Type B pancreatic cell (in vitro differentiated cells): ENCODE results near the gene CHMP3. TPM values are rescaled to one million over a fixed set of nuclear protein-coding genes. Genes with fewer than 3 reads are reported as not detected.

Experiments
- DNase-seq: peaks from one replicate; pipeline ENCODE4 v3.0.0; 2021; ENCODE audit warnings: mixed read lengths; ENCODE audit not compliant: unreplicated experiment; ENCODE audit errors: extremely low spot score
- H3K27ac Mint-ChIP-seq: 2 replicates; pipeline ENCODE4 v1.8.0; 2021; ENCODE audit warnings: mild to moderate bottlenecking, mixed read lengths
- H3K27me3 Mint-ChIP-seq: 2 replicates; pipeline ENCODE4 v1.8.0; 2021; ENCODE audit warnings: mixed read lengths
- H3K36me3 Mint-ChIP-seq: 2 replicates; pipeline ENCODE4 v1.8.0; 2021; ENCODE audit warnings: mixed read lengths
- H3K4me1 Mint-ChIP-seq: one replicate; pipeline ENCODE4 v1.8.0; 2021; ENCODE audit warnings: mixed read lengths; ENCODE audit not compliant: unreplicated experiment
- H3K4me3 Mint-ChIP-seq: 2 replicates; pipeline ENCODE4 v1.8.0; 2021; ENCODE audit warnings: mild to moderate bottlenecking, mixed read lengths
- H3K9me3 Mint-ChIP-seq: 2 replicates; pipeline ENCODE4 v1.8.0; 2021; ENCODE audit warnings: mixed read lengths
- total RNA-seq: library from RNA; stranded (reverse); gene quantifications from 2 replicates; pipeline ENCODE4 v1.2.1, GENCODE V29; 2021; ENCODE audit warnings: low replicate concordance
- TF ChIP-seq, protein P1 (sequence below): fragments of 200-600 bp; sonication (generic); conservative IDR thresholded peaks from 2 replicates; pipeline ENCODE4 v1.5.0; 2021; ENCODE audit warnings: antibody characterized with exemption, mild to moderate bottlenecking

Gene CHMP3
- total RNA-seq, 1 donor from 2014 or later, result 76.4 TPM

DNA sequence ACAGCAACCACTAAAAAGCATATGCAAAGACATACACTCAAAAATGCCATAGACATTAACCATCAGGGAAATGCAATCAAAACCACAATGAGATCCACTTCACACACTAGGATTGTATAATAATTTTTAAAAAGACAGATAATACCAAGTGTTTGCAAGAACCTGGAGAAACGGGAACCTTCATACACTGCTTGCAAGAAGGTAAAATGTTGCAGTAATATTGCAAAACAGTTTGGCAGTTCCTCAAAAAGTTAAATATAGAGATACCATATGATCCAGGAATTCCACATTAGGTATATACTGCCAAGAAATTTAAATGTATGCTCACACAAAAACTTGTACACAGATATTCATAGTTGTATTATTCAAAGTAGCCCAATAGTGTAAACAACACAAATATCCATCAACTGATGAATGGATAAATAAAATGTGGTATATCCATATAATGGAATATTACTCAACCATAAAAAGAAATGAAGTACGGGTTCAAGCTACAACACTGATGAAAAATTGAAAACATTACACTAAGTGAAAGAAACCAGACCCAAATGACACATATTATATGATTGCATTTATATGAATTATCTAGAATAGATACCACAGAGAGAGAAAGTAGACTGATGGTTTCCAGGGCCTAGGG lies 14.7 kb upstream of the CHMP3 start:
- TF ChIP-seq, protein P1, sequence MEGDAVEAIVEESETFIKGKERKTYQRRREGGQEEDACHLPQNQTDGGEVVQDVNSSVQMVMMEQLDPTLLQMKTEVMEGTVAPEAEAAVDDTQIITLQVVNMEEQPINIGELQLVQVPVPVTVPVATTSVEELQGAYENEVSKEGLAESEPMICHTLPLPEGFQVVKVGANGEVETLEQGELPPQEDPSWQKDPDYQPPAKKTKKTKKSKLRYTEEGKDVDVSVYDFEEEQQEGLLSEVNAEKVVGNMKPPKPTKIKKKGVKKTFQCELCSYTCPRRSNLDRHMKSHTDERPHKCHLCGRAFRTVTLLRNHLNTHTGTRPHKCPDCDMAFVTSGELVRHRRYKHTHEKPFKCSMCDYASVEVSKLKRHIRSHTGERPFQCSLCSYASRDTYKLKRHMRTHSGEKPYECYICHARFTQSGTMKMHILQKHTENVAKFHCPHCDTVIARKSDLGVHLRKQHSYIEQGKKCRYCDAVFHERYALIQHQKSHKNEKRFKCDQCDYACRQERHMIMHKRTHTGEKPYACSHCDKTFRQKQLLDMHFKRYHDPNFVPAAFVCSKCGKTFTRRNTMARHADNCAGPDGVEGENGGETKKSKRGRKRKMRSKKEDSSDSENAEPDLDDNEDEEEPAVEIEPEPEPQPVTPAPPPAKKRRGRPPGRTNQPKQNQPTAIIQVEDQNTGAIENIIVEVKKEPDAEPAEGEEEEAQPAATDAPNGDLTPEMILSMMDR, result no peak
- Mint-ChIP-seq H3K27me3 (peaks cover 8% of the 10 kb centered on the region), H3K4me1 (no peaks in the 10 kb centered on the region), H3K4me3 (no peak overlapping the region), H3K36me3 (no peaks in the 10 kb centered on the region), H3K27ac (no peak overlapping the region), H3K9me3 (no peaks in the 10 kb centered on the region)
- no peak for DNase-seq

DNA sequence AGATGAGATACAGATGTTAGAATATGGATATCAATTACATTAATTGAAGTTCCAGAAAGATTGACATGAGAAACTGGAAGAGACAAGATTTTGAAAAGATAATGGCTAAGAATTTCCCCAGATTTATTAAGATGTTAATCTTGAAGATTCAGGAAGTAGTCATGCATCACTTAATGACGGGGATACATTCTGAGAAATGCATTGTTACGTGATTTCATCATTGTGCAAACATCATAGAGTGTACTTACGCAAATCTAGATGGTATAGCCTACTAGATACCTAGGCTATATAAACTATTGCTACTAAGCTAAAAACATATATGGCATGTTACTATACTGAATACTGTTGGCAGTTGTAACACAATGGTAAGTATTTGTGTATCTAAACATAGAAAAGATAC lies 6.8 kb upstream of the CHMP3 start:
- Mint-ChIP-seq H3K4me1 (no peaks in the 10 kb centered on the region), H3K27me3 (peaks cover 11% of the 10 kb centered on the region), H3K27ac (no peak overlapping the region), H3K36me3 (no peaks in the 10 kb centered on the region), H3K4me3 (no peak overlapping the region), H3K9me3 (no peaks in the 10 kb centered on the region)
- TF ChIP-seq, protein P1, result no peak
- DNase-seq, result no peak

DNA sequence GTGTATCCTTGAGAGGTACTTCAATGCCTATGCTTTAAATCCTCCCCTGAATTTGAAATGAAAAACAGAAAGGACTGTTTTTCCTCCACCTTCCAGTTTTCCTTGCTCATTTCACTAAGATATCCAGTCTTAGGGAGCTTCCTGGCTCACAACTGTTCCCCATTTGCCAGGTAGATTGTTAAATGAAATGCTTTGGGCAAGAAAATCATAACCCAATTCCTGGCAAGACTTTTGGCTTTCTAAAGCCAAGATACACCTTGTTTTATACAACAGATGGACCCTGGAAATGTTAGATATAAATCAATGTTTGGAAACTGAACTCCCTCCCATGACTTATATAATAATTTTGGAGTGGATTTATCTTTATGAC lies 3.6 kb upstream of the CHMP3 start:
- H3K4me3 Mint-ChIP-seq, result no peak overlapping the region
- H3K27ac Mint-ChIP-seq, result no peak overlapping the region
- no peak for DNase-seq
- H3K4me1 Mint-ChIP-seq, result peaks cover 14% of the 10 kb centered on the region
- peaks cover 6% of the 10 kb centered on the region for H3K36me3 Mint-ChIP-seq
- TF ChIP-seq, protein P1, result no peak
- peaks cover 15% of the 10 kb centered on the region for H3K27me3 Mint-ChIP-seq
- H3K9me3 Mint-ChIP-seq, result peaks cover 12% of the 10 kb centered on the region

DNA sequence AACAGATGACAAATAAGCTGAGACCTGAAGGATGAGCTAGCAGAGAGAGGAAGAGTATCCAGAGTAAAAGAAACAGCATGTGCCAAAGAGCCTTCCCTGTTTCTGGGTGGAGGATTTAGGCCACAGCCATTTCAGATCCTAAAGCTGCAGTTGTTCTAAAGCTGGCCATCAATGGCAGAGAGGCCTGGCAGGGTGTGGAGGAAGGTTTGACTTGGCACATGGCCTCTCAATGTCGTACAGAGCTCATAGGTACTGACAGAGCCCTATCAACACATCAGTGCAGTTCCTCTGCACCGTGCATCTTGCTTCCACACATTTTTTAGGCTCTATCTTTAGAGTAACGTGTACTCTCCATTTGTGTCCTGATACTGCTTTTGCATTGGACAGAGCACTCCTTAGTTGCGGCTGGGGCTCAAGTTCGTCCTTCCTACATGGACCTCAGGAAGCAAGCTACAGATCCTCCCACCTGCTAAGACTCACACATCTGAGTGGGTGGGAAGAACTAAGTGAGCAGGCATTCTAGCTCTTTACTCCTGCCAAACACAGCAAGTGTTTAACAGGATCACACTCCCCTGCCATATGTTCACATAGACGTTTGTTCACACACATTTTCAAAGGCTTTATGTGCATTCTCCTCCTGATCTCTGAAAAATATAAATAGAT lies 3.0 kb upstream of the CHMP3 start:
- TF ChIP-seq, protein P1, result no peak
- Mint-ChIP-seq H3K4me3 (no peak overlapping the region), H3K4me1 (peaks cover 19% of the 10 kb centered on the region), H3K27me3 (peaks cover 15% of the 10 kb centered on the region), H3K27ac (no peak overlapping the region), H3K9me3 (peaks cover 12% of the 10 kb centered on the region), H3K36me3 (peaks cover 12% of the 10 kb centered on the region)
- no peak for DNase-seq

DNA sequence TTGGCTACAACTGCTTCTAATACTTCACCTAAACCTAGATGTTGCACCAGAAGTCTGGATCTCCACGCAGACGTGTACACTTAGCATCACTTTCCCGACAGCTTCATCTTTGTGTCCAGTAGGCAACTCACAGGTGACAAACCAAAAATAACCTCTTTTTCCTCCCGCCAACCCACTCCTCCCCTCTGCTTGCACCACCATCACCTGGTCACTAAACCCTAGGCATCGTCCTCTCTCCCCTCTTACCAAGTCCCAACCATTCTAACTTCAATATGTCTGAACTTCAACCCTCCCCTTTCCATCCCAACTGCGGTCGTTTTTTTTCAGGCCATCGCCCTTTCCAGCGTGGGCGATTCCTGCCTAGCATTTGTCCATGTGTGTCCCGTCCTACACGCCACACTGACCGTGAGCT lies 413 bp upstream of the CHMP3 start:
- TF ChIP-seq, protein P1, result no peak
- Mint-ChIP-seq H3K4me3 (peak overlapping the region; percentile 93), H3K9me3 (peaks cover 12% of the 10 kb centered on the region), H3K4me1 (peaks cover 20% of the 10 kb centered on the region), H3K36me3 (peaks cover 20% of the 10 kb centered on the region), H3K27me3 (peaks cover 15% of the 10 kb centered on the region), H3K27ac (peak overlapping the region; percentile 99)
- no peak for DNase-seq
